ENCODE data around the gene PDIK1L. TPM values are rescaled to one million over a fixed set of nuclear protein-coding genes. Genes with fewer than 3 reads are reported as not detected.

PDIK1L gene
- total RNA-seq, 2 experiments from 2014 or later, result 11.7 to 13.4 TPM

- H3K27ac Mint-ChIP-seq, result peak overlapping the region; percentile 17
- H3K4me1 Mint-ChIP-seq (ENCODE audit: low read depth), result peaks cover 50% of the 10 kb centered on the region
- no peak for TF ChIP-seq CTCF (IDR thresholded peaks at IDR 0.05)
- H3K9me3 Mint-ChIP-seq, result no peaks in the 10 kb centered on the region
- intact Hi-C loops (cut with micrococcal nuclease), result no loop called here
- POLR2A ChIA-PET, result interaction anchor here (1.6 to 2.0 kb wide), 2 partner anchors 13 to 153 kb away, joined by 3 to 11 read pairs; partner anchors contain the start of gene PDIK1L
- ATAC-seq (no peak), DNase-seq (no peak)
- CTCF ChIA-PET, result interaction anchor here (1.4 to 13.9 kb wide), 5 partner anchors 12 to 110 kb away, joined by 3 to 164 read pairs (median 15); partner anchors contain the start of genes CEP85 and PDIK1L
- peaks cover 2% of the 10 kb centered on the region for H3K27me3 Mint-ChIP-seq
- peaks cover 23% of the 10 kb centered on the region for H3K36me3 Mint-ChIP-seq (ENCODE audit: low read depth)
- no peak overlapping the region for H3K4me3 Mint-ChIP-seq
Measured at GRCh38 chr1:26124418-26125331, 13.1 kb downstream of the PDIK1L start.

- ATAC-seq (no peak), DNase-seq (no peak)
- no peaks in the 10 kb centered on the region for H3K9me3 Mint-ChIP-seq
- peak overlapping the region; percentile 71 for H3K4me3 Mint-ChIP-seq
- CTCF ChIA-PET, result interaction anchor here (0.7 to 13.9 kb wide), 7 partner anchors 13 to 109 kb away, joined by 3 to 164 read pairs (median 5); partner anchors contain the start of genes CEP85 and ZNF593
- H3K27ac Mint-ChIP-seq, result peak overlapping the region; percentile 22
- intact Hi-C loops (cut with micrococcal nuclease), result no loop called here
- peaks cover 2% of the 10 kb centered on the region for H3K27me3 Mint-ChIP-seq
- peaks cover 43% of the 10 kb centered on the region for H3K4me1 Mint-ChIP-seq (ENCODE audit: low read depth)
- POLR2A ChIA-PET, result interaction anchor here (1.6 to 2.7 kb wide), 2 partner anchors 13 to 154 kb away, joined by 3 to 23 read pairs; partner anchors contain the start of gene PDIK1L
- no peak for TF ChIP-seq CTCF (IDR thresholded peaks at IDR 0.05)
- H3K36me3 Mint-ChIP-seq (ENCODE audit: low read depth), result peaks cover 16% of the 10 kb centered on the region
Measured at GRCh38 chr1:26125382-26125781, 13.8 kb downstream of the PDIK1L start.

- H3K27ac Mint-ChIP-seq, result peak overlapping the region; percentile 91
- H3K36me3 Mint-ChIP-seq (ENCODE audit: low read depth), result peaks cover 15% of the 10 kb centered on the region
- no peaks in the 10 kb centered on the region for H3K9me3 Mint-ChIP-seq
- CTCF ChIA-PET, result interaction anchor here (0.6 to 13.9 kb wide), 9 partner anchors 8 to 291 kb away, joined by 3 to 164 read pairs (median 3); partner anchors contain the start of gene ZNF593
- TF ChIP-seq CTCF (IDR thresholded peaks at IDR 0.05), result no peak
- DNase-seq (no peak), ATAC-seq (no peak)
- POLR2A ChIA-PET, result interaction anchor here (0.7 to 2.7 kb wide), 8 partner anchors 10 to 154 kb away, joined by 3 to 23 read pairs (median 6); partner anchors contain the start of gene PDIK1L
- H3K4me3 Mint-ChIP-seq, result peak overlapping the region; percentile 71
- peaks cover 41% of the 10 kb centered on the region for H3K4me1 Mint-ChIP-seq (ENCODE audit: low read depth)
- H3K27me3 Mint-ChIP-seq, result peaks cover 2% of the 10 kb centered on the region
- intact Hi-C loops (cut with micrococcal nuclease), result no loop called here
Measured at GRCh38 chr1:26125946-26126320, 14.3 kb downstream of the PDIK1L start.

- ChIA-PET CTCF (interaction anchor here (0.6 to 13.9 kb wide), 12 partner anchors 8 to 290 kb away, joined by 3 to 164 read pairs (median 3); partner anchors contain the start of genes CEP85 and ZNF593), POLR2A (interaction anchor here (0.7 to 2.7 kb wide), 12 partner anchors 11 to 227 kb away, joined by 3 to 23 read pairs (median 5); partner anchors contain the start of gene PDIK1L)
- no peak for TF ChIP-seq CTCF (IDR thresholded peaks at IDR 0.05)
- Mint-ChIP-seq H3K4me1 (ENCODE audit: low read depth) (peaks cover 41% of the 10 kb centered on the region), H3K27ac (peak overlapping the region; percentile 91), H3K4me3 (peak overlapping the region; percentile 71), H3K36me3 (ENCODE audit: low read depth) (peaks cover 15% of the 10 kb centered on the region), H3K9me3 (no peaks in the 10 kb centered on the region), H3K27me3 (peaks cover 2% of the 10 kb centered on the region)
- DNase-seq (peak; percentile 67), ATAC-seq (peak; percentile 93)
- intact Hi-C loops (cut with micrococcal nuclease), result no loop called here
Measured at GRCh38 chr1:26126321-26127084, 14.9 kb downstream of the PDIK1L start.

All from activated CD8-positive, alpha-beta T cell treated with anti-CD3 and anti-CD28 coated beads for 36 hours (primary cell).